Lower leg skin (tissue), 4 donors: ENCODE results near the gene CYTH2. TPM values are rescaled to one million over a fixed set of nuclear protein-coding genes. Genes with fewer than 3 reads are reported as not detected.
"Not testable (repeated sequence)": the region's sequence is repeated elsewhere in the genome, so short reads cannot be mapped to it uniquely, and the experiment has no call there.

Experiments used
- DNase-seq, 2 donors: peaks; one replicate each; pipeline ENCODE4 v3.0.0-alpha.2; 2019; ENCODE audit warnings: low spot score in 2 of 2
- H3K4me3 ChIP-seq: fragments of 200-600 bp; sonication (generic); 2 replicates; pipeline ENCODE4 v1.5.1; 2017; ENCODE audit warnings: mild to moderate bottlenecking, low read depth; ENCODE audit not compliant: poor library complexity, severe bottlenecking
- POLR2A ChIP-seq, 2 donors: fragments of 450-650 bp; IDR thresholded peaks; one replicate each; pipeline ENCODE4 v1.6.1; 2016 to 2017; ENCODE audit warnings: antibody characterized with exemption in 2 of 2, mild to moderate bottlenecking in 1 of 2, moderate library complexity in 1 of 2
- WGBS, 2 donors: methylation state at CpG; one replicate each; pipeline ENCODE4 v1.1.5; 2018; 5-methylcytosine and 5-hydroxymethylcytosine counted together
- intact Hi-C: fragments of 100-400 bp; cut with DNase I; formaldehyde crosslinking; loops from one replicate; pipeline ENCODE4 v1.15.0; 2023; ENCODE audit warnings: low total_unique reads
- total RNA-seq, 4 donors: library from RNA; depleted of rRNA; stranded (reverse); fragments of >200 nt; gene quantifications; one replicate each; pipeline ENCODE4 v1.1.0, GENCODE V29; 2016
- TF ChIP-seq, protein P1 (sequence below), 3 donors: fragments of 450-650 bp; IDR thresholded peaks; one replicate each; pipeline ENCODE4 v1.5.1; 2016; ENCODE audit warnings: antibody characterized with exemption in 3 of 3, mild to moderate bottlenecking in 3 of 3, moderate library complexity in 2 of 3

The CYTH2 gene
- total RNA-seq, 4 donors from 2014 or later = 67.7 to 162 (median 78.2) TPM

DNA sequence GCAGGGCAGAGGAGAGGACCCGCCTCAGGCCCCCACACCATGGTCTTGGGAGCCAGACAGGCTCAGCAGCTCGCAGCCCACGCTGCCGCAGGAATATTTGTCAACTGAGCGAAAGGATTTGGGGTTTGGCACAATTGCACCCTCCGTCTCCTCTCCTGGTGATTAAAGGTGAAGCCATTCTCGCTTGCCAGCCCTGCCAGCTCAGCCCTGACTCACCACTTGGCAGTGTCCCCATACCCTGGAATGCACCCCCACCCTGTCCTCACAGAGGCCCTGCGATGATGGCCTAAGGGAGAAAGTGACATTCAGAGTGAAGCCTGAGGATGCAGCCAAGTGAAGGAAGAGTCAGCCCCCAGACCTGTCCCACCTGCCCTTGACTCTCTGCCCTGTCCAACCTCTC lies 18.8 kb downstream of the CYTH2 start:
- H3K4me3 ChIP-seq = no peak overlapping the region
- WGBS, 2 donors = 46 to 60% methylated on average over 8 of the region's 8 CpGs
- peak; percentile 74 to 93 for DNase-seq
- intact Hi-C loops = no loop called here
- no peak for TF ChIP-seq POLR2A (IDR thresholded peaks at IDR 0.05)
- TF ChIP-seq, protein P1, sequence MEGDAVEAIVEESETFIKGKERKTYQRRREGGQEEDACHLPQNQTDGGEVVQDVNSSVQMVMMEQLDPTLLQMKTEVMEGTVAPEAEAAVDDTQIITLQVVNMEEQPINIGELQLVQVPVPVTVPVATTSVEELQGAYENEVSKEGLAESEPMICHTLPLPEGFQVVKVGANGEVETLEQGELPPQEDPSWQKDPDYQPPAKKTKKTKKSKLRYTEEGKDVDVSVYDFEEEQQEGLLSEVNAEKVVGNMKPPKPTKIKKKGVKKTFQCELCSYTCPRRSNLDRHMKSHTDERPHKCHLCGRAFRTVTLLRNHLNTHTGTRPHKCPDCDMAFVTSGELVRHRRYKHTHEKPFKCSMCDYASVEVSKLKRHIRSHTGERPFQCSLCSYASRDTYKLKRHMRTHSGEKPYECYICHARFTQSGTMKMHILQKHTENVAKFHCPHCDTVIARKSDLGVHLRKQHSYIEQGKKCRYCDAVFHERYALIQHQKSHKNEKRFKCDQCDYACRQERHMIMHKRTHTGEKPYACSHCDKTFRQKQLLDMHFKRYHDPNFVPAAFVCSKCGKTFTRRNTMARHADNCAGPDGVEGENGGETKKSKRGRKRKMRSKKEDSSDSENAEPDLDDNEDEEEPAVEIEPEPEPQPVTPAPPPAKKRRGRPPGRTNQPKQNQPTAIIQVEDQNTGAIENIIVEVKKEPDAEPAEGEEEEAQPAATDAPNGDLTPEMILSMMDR (IDR thresholded peaks at IDR 0.05) = no peak

- WGBS, 2 donors = 62 to 71% methylated on average over 7 of the region's 7 CpGs
Measured at GRCh38 chr19:48488478-48488877, 19.3 kb downstream of the CYTH2 start.

DNA sequence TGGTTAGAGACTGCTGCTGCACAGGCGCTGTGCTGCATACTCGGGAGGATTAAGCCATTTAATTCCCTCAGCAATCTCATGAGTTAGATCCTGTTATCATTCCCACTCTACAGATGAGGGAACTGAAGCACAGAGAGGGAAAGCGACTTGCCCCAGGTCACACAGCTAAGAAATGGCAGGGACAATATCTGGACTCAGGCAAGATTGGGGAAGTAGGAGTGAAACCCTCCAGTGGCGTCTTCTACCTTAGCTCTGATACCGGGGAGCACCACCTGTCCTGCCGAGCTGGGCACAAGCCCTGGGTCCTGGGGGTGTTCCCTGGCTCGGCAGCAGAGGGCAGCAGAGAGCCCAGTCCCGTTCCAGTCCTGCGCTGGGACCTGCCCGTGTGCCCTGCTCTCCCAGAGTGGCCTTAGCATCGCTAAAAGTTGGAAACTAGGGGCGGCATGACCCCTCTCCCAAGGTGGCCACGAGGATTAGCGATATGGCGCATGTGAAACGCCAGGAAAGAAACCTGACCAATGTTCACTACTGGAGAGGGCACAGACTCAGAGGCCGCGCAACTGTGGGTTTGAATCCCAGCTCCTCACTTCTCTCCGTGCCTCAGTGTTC lies 20.5 kb downstream of the CYTH2 start:
- no peak overlapping the region for H3K4me3 ChIP-seq
- 25% methylated on average over 19 of the region's 19 CpGs for WGBS, 2 donors
- peak in 1 of 2 donors; percentile 95 for DNase-seq
- intact Hi-C loops = no loop called here
- TF ChIP-seq, protein P1 (IDR thresholded peaks at IDR 0.05) = peak in 1 of 3 donors; percentile 73
- TF ChIP-seq POLR2A (IDR thresholded peaks at IDR 0.05) = no peak

More at GRCh38 chr19:48488478-48488877, 19.3 kb downstream of the CYTH2 start:
- intact Hi-C loops, DNase-seq, H3K4me3 ChIP-seq: not testable (repeated sequence)

DNA sequence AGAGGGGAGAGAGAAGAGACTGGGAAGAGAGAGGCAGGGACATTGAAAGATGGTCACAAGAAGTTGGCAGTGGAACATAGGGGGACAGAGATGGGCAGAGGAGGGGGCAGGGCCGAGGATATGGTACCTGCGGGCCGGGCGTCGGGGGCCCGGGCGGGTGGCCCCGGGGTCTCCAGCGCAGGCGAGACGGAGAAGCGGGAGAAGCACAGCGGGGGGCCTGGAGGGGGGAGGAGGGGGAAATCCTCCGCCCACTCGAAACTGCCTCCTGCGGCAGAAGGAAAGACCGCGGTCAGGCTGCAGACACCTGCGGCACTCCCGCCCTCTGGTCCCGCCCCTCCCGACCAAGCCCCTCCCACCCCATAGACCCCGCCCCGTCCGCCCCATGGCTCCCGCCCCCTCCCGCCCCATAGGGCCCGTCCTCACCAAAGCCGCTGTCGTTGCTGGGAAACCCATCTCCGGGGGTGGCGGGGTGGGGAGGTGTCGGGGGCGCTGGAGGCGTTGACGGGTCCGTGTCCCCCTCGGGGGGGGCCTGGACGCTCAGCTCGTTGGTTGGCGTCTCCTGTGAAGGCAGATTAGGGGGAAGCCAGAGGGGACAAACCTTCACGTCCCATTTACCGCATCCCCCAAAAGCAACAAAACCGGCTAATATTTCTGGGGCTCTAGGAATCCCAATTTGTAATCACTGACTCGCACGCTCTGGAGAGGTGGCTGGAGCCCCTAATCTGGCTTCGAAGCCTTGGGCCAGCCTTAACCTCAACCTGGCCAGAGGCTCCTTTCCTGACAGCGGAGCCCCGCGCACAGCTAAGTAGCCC lies 22.0 kb downstream of the CYTH2 start:
- DNase-seq = no peak
- TF ChIP-seq POLR2A (IDR thresholded peaks at IDR 0.05) = no peak
- TF ChIP-seq, protein P1 (IDR thresholded peaks at IDR 0.05) = no peak
- no peak overlapping the region for H3K4me3 ChIP-seq
- intact Hi-C loops = no loop called here
- 8 to 15% methylated on average over 31 to 40 of the region's 50 CpGs for WGBS, 2 donors

DNA sequence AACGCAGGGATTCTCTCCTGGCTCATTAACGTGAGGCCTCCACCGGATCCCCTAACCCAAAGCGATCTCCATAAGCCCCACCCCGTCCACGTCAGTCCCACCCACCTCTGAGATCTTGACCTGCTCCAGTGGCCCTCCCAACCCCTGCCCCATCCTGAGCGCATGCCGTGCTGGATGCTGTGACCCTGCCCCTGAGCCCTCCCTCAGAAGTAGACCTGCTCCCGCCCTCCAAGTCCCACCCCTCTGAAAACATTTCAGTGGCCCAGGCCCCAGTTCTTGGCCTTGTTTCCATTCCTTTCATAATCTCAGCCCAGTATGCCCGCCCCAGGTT lies 22.6 kb downstream of the CYTH2 start:
- WGBS, 2 donors = 32 to 34% methylated on average over 10 of the region's 10 CpGs
- no peak for DNase-seq
- no peak overlapping the region for H3K4me3 ChIP-seq
- intact Hi-C loops = no loop called here
- no peak for TF ChIP-seq POLR2A (IDR thresholded peaks at IDR 0.05)
- TF ChIP-seq, protein P1 (IDR thresholded peaks at IDR 0.05) = no peak

DNA sequence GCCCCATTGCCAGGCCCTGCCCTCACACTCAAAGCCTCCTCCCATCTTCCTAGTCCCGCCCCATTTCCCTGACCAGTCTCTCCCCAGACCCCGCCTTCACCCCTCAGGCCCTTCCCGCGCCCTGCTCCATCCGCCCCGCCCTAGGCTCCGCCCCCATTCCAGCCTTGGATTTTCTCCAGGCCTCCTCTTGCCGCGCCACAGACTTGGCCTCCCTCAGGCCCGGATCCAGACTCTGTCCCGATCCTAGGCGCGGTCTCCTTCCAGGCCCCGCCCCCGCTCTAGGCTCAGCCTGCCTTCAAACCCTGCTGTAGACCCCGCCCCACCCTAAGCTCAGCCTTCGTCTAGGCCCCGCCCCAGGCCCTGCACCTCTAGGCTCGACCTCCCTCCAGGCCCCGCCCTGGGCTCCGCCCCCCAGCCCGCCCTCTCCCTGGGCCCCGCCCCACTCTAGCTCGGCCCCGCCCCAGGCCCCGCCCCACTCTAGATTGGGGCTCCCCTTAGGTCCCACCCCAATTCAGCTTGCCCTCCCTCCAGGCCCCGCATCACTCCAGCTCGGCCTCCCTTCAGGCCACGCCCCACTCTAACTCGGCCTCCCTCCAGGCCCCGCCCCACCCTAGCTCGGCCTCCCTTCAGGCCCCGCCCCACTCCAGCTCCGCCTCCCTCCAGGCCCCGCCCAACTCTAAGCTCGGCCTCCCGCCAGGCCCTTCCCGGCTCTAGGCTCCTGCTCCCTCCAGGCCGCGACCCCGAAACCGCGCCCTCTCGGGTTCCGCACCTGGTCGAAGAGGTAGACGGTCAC lies 24.0 kb downstream of the CYTH2 start:
- peak; percentile 96 to 99 for DNase-seq
- no peak for TF ChIP-seq POLR2A (IDR thresholded peaks at IDR 0.05)
- TF ChIP-seq, protein P1 (IDR thresholded peaks at IDR 0.05) = no peak
- H3K4me3 ChIP-seq = peak overlapping the region; percentile 33
- intact Hi-C loops = no loop called here
- WGBS, 2 donors = 2 to 3% methylated on average over 24 to 38 of the region's 47 CpGs
